Activated CD8-positive, alpha-beta memory T cell treated with anti-CD3 and anti-CD28 coated beads, Interleukin-2, amount 50 U/mL, for 24 hours (primary cell): ENCODE results near the gene AZIN2.
"Not testable (repeated sequence)": the region's sequence is repeated elsewhere in the genome, so short reads cannot be mapped to it uniquely, and the experiment has no call there.

Experiments
- DNase-seq: peaks from one replicate; pipeline ENCODE4 v3.0.0-alpha.2; 2020; ENCODE audit errors: extremely low read depth

The AZIN2 gene

DNA sequence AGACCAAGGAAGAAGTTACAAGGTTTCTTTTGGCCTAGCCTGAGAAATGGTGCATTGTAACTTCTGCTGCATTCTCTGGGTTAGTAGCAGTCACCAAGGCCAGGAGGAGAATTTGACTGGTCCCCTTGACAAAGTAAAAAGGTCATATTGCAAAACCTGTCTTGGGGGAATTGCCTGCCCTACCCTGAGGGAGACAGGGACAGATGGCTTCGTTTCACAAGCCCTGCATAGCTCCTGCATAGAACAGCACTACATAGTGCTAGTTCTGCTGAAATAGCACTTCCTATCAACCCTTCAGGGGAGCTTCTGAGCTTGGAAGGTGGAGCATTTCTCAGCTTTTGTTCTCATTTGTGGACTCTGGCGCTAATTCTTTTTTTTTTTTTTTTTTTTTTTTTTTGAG lies 23.9 kb upstream of the AZIN2 start:
- no peak for DNase-seq

GRCh38 chr1:33060579-33061083 lies 20.3 kb upstream of the AZIN2 start:
- no peak for DNase-seq

DNA sequence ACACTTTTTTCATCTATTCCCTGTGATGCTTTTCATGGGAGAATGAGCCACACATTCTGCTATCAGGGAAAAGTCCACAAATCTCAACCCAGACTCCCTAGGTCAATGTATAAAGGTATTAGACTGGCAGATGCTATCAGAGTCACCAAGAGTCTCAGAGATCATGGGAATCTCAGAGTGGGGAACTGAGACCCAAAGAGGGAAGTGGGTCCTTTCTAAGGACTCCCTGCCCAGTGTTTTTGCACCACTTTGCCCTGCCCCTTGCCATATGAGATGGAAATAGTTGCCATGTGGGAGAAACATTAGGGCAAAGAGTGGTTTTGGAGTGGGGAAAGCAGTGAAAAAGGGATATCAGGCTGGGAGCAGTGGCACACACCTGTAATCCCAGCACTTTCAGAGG lies 19.1 kb upstream of the AZIN2 start:
- DNase-seq = no peak

DNA sequence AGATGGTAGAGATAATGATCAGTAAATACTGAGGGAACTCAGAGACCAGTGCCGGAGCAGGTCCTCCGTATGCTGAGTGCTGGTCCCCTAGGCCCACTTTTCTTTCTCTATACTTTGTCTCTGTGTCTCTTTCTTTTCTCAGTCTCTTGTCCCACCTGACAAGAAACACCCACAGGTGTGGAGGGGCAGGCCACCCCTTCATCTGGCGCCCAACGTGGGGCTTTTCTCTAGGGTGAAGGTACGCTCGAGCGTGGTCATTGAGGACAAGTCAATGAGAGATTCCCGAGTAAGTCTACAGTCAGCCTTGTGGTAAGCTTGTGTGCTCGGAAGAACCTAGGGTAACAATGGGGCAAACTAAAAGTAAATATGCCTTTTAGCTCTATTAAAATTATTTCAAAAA lies 16.7 kb upstream of the AZIN2 start:
- not testable (repeated sequence) for DNase-seq

DNA sequence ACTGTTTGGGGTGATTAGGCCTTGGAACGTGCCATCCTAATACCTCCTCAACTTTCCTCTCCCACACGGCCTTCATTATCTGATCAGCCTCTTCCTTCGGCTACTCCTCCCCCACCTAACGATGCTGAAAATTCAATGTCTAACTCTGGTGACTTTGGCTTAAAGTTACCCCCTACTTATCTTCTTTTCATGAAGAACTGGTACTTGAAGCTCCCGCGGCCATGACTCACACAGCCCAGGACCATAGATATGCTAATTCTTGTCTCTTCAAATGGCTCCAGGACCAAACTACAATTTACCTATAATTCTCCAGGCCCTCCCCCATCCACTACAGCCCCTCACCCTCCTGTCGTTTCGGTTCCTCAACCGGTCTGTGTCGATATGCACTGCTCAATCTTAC lies 15.7 kb upstream of the AZIN2 start:
- DNase-seq = no peak

DNA sequence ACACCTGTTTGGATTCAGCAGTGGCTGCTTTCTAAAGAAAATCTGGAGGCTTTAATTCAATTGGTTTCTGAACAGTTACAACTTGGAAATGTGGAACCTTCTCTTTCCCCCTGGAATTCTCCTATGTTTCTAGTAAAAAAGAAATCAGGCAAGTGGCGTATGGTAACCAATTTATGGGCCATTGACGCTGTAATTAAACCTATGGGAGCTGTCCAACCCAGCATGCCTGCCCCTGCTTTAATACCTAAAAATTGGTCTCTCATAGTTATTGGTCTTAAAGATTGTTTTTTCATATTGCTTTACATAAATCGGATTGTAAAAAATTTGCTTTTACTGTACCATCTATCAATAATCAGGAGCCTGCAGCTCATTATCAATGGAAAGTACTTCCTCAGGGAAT lies 14.5 kb upstream of the AZIN2 start:
- not testable (repeated sequence) for DNase-seq

- not testable (repeated sequence) for DNase-seq
Measured at GRCh38 chr1:33068108-33068507, 12.8 kb upstream of the AZIN2 start.

DNA sequence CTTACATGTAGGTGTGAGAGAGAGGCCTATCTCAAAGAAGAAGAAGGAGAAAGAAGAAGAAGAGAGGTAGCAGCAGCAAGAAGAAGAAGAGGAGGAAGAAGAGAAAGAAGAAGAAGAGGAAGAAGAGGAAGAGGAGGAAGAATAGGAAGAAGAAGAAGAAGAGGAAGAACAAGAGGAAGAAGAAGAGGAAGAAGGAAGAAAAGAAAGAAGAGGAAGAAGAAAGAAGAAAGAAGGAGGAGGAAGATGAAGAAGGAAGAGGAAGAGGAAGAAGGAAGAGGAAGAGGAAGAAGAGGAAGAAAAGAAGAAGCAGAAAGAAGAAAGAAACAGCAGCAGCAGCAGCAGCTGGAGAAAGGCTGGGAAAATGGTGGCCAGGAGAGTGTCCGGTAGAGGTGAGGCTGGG lies 10.3 kb upstream of the AZIN2 start:
- DNase-seq = no peak

DNA sequence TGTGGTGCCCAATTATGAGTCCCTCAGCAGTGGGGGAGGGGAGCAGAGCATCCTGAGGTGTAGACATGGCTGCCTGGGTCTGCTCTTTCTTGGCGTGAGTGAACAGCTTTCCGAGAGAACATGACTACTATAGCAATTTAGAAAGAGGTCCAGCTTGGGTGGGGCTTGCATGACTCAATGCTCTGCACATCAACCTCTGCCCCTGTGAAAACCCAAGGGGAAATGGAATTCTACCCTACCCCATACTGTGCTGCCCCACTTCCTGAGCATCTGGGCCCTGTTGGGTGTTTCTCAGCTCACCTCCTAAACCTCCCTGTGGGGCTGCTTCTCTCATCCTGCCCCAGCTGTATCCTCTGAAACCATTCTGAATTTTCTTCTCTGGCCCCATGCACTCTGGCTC lies 8.2 kb upstream of the AZIN2 start:
- DNase-seq = no peak

DNA sequence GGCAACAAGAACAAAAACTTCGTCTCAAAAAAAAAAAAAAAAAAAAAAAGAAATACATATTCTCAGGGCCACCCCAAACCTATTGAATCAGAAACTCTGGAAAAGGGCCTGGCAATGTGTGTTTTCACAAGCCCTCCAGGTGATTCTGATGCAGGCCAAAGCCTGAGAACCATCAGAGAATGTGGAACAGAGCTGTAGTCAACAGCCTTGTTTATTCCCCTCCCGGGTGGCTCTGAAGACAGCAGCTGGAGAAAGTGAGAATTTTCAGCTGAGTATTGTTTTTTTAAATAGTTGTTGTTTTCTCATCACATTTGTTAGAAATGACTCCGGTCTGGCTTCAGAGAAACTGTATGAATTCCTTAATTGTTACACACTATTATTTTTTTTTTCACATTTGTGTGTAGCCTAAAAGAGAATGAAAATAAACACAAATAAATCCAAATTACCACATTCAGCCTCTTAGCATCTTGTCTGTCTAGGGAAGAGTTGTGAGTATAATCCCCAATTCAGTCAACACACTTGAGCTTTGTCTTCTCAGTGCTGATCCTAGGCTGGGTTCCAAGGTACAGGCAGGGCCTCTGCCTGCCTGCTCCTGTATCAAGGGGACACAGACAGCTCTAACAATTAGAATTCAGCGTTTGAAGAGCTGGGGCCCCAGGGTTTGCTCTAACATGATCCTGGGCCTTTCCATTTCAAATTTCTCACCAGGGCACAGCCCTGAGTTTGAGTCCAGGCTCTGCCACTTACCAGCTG lies 6.6 kb upstream of the AZIN2 start:
- no peak for DNase-seq

DNA sequence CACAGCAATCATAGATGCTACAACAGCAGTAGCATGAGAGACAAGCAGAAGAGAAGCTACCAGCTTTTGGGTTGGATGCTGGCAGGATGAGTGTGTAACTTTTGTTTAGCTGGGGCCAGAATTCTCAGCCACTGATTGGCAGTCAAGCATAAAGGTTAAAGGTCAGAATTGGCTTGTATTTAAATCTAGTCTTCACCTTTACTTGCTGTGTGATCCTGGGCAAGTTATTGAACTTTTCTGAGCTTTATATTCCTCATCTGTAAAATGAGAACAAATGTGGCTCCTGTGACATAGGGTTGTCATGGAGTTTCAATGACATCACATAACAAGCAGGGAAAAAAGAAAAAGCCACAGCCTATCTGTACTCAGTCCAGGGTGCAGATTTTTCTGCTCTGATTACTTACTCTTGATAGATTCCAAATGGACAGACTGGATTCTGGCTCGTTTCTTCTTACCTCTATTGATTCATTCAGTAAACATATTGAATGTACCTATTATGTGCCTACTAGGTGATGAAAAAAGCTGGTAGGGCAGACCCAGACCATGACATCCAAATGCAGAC lies 2.8 kb upstream of the AZIN2 start:
- no peak for DNase-seq

DNA sequence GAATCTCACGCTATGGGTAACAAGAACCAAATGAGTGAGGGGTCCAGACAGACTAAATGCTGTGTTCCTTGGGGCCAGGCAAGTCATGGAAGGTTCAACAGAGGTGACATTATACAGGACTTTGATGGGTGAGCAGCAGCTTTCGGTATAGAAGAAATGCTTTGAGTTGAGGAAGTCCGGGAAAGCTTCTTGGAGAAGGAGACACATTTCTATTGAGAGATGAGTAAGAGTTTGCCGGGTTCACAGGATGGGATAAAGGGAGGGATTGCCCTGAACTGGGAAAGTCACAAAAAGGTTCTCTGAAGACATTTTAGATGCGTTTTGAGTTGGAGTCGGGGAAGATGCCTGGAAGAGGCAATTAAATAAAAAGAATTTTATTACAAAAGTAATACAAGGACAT lies 580 bp upstream of the AZIN2 start:
- DNase-seq = no peak

DNA sequence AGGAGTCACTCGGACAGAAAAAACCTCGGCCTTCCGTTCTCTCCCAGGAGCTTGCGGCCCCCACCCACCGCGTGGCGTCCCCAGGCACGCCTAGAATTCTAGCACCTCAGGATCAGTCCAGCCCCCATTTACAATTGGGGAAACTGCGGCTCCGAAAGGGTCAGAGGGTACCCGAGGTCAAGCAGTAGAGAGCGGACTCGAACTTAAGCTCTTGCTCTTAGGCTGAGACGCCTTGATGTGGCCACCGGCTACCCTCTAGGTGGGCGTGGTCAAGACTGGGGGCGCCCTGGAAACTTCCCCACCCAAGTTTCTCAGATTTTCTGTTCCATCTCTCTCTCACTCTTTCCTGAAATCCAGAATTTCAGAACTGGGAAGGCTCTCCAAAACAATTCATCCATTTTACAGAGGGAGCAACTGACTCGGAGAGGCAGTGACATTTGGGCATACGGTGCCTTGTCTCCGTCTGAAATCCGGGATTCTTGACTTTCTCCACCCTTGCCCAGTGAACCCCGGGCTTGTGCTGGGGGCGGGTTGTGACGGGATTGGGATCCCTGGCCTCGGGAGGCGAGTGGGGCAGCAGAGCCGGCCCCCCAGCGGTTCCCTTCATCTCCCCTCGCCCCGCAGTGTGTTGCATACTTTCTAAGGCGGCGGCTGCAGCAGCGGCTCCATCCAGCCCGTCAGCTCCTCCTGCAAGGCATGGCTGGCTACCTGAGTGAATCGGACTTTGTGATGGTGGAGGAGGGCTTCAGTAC lies 777 bp downstream of the AZIN2 start:
- DNase-seq = no peak

DNA sequence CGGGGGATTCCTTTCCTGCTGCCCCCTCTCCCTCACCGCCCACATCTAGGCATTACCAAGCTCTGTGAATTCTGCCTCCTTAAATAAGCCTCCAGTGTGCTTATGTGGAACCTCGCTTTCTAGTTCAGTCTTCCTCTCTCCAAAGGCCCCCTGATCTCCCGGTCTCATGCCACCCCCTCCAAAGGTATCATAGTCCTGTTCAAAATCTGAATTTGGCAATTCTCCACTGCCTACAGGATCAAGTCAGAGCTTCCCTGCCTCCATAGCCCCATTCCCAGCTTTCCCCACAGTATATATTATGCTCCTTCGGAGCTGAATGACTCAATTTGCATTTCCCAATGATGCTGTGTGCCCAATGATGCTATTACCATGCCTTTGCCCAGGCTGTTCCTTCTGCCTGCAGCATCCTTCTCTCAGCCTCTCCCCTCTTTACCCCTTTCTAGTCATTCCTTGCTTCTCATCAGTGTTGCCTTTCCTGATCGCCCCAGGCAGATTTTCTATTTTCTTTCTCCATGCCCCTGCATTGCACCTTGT lies 1.7 kb downstream of the AZIN2 start:
- DNase-seq = no peak

- DNase-seq = no peak
Measured at GRCh38 chr1:33085332-33085731, 4.4 kb downstream of the AZIN2 start.

GRCh38 chr1:33086384-33086850 lies 5.5 kb downstream of the AZIN2 start:
- DNase-seq = no peak

- no peak for DNase-seq
Measured at GRCh38 chr1:33087677-33088076, 6.7 kb downstream of the AZIN2 start.

DNA sequence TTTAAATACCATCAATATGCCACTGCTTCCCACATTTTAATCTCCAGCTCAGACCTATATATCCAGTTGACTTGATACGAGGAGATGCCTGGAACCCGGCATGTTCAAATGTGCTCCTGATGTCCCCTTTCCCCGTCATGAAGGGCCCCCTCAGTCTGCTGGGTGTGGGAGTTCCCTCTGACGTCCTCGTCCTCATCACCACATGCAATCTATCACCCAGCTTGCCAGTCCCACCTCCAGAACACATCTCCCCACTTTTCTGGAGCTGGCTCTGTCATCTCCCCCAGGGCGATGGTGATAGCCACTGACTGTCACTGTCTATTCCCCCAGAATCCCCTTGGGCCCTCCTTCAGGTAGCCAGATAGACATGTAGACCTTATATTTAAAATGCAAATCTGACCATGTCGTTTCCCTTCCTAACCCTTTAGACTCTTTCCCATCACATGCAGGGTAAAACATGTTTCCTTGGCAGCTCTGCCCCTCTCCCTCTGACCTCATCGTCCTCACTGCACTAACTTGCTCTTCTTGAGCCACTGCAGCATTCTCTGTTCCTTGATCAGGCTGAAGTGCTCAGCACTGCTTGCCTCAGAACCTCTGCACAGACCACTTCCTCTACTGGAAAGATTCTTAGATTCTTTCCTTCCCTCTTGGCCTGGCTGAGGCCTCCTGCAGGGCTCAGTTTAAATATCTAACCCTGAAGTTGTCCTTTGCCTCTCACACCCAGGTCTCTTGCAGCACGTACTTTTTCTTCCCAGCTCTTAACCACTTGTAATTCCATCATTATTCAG lies 7.4 kb downstream of the AZIN2 start:
- no peak for DNase-seq

- no peak for DNase-seq
Measured at GRCh38 chr1:33089457-33089856, 8.5 kb downstream of the AZIN2 start.

DNA sequence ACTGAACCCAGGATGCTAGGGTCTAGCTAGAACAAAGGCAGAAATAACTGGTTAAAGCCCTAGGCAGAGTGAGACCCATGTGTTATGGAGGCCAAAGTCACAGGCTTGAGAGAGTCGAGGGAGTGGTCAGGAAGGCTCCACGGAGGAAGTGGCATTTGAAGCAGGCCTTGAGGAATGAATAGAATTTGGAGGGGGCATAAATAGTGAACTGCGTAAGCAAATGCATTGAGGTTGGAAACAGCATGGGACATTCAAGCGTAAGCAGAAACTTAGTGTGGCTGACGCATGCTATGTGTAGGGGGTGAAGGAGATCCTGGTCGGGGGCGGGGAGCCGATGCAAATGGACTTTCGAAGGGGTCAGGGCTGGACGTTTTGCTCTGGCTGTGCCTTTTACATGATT lies 11.5 kb downstream of the AZIN2 start:
- DNase-seq = no peak

GRCh38 chr1:33093004-33093403 lies 12.1 kb downstream of the AZIN2 start:
- no peak for DNase-seq

GRCh38 chr1:33094486-33094885 lies 13.5 kb downstream of the AZIN2 start:
- DNase-seq = no peak
